ENCODE measurements around the gene TDO2.
"Not testable (repeated sequence)": the region's sequence is repeated elsewhere in the genome, so short reads cannot be mapped to it uniquely, and the experiment has no call there.

Gene TDO2

DNA sequence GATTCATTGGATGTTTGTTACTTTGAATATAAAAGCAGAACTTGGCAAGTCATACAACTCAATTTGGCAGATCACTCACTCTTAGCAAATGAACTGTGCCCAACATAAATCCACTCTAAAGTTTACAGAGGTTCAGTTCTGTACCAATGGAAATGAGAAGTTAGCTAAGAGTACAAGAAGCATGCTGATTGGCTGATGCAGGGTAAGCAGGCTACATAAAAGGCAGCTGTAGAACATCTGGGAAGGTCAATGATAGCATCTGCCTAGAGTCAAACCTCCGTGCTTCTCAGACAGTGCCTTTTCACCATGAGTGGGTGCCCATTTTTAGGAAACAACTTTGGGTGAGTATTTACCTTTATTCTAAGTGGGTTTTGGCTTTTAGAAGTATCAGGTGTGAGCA lies at the start of gene TDO2:
Gene TDO2 (plus strand): TSS at position 244 of the 400 bp plus-strand sequence. CDS start 63 bp downstream, at position 307.
- DNase-seq: no peak

DNA sequence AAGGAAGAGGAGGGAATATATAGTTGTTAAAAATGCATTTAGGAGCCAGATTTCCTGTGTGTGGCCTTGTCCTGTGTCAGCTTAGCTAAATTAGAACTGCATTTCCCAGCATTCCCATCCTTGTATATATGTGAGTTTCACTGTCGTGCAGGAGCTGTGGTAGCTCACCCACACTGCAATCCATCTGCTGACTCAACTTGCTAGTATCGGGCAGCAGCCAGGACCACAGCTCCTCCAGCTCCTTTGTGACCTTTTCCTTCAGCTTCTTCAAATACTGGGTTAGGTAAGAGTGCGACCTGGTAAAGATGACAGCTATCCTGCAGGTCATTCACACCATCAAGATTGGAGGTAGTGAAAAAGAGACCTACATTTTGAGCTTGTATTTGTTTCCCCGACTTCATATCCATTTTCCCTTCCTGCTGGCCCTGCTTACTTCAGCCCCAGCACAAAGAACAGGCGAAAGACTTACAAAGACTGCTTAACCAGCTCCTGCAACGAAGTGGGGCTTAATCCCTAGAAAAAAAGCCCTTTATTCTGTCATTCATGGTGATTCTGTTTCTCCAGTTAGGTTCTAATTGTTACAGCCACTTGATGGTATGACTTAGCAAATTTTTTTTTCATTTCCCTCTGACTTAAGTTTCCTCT lies 48.8 kb upstream of the TDO2 start:
- no peak for DNase-seq

DNA sequence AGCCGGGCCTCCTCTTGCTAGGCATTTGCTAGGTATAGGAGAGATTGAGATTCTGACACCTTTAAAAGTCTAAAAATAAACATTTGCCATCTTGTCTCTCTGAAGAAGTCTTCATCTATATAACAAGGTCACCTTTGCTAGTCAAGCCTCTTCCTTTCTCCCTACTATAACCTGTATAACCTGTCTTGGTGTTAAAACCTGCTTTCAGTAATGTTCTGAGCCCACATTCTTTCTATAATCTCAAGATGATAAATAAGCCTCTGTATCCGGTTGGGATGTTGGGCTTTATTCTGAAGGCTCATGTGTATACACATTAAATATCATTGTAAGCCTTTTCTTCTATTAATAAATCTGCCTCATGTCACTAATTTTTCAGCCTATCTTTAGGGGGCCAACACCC lies 47.6 kb upstream of the TDO2 start:
- no peak for DNase-seq

DNA sequence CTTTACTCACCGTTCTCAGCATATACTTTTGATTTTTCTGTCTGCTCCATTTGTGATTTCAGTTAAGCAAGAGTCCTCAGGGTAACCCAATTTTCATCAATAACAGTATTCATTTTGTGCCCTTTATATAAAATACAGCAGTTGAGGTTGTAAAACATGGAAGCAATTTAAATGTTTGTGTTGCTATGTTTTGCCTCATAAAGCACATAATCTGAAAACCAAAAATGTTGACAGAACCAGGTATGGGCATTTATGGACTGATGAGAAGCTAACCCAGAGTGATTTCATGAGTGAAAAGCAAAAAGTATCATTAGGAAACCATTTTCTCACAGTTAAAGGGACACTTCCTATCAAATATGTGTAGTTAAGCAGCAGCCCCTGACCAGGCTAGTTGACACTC lies 37.3 kb upstream of the TDO2 start, which contains the start of gene ASIC5:
Gene ASIC5 (minus strand): TSS at position 101 of the 400 bp plus-strand sequence. CDS start 51 bp downstream, at position 50.
- DNase-seq: no peak

DNA sequence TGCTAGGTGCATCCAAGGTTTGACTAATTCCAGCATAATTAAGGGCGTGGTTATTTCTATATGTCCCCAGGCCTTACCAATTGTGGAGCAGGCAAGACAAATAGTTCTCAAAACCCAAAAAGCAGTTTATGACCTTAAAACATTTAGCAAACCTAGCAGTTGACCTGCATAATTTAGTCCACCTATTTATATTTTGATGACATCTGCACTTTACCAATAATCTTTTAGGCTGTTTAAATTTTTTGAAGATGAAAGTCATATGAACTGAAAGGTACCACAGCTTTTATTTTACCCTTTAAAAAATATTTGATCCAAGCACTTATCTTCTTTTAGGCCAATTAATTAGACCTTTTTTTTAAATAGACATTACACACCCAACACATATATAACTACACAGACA lies 27.6 kb upstream of the TDO2 start:
- DNase-seq: no peak

DNA sequence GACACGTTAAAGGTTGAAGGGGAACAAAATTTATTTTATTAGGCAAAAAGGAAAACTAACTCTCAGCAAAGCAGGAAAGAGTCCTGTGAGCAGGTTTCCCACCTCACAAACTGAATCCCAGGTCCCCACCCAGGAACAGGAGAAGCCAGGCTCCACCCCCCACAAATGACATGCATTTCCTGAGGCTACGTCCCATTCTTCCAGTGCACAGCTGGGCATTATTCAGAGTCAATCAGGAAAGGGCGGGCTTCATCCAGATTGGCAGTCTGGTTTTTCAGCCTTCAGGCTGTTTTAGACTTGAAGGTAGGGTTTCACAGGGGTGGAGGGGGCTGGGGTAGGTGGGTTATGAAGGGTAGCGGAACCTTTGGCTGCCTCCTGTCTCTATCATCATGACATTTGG lies 25.5 kb upstream of the TDO2 start:
- DNase-seq: no peak

DNA sequence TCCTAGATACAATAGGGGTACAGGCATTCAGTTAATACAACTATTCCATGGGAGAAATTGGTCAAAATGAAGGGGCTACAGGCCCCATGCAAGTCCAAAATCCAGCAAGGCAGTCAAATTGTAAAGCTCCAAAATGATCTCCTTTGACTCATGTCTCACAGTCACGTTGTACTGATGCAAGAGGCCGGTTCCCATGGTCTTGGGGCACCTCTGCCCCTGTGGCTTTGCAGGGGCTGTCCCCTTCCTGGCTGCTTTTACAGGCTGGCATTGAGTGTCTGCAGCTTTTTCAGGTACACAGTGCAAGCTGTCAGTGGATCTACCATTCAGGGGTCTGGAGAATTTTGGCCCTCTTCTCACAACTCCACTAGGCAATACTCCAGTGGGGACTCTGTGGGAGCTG lies 24.9 kb upstream of the TDO2 start:
- DNase-seq: no peak

DNA sequence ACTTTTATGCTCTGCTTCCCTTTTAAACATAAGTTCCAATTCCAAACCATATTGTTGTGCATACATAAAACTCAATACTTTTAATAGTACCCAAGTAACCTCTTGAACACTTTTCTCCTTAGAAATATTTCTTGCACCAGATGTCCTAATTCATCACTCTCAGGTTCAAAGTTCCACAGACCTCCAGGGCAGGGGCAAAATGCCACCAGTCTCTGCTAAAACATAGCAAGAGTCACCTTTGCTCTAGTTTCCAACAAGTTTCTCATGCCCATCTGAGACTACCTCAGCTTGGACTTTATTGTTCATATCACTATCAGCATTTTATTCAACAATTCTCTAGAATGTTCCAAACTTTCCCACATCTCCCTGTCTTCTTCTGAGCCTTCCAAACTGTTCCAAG lies 23.7 kb upstream of the TDO2 start:
- DNase-seq: no peak

DNA sequence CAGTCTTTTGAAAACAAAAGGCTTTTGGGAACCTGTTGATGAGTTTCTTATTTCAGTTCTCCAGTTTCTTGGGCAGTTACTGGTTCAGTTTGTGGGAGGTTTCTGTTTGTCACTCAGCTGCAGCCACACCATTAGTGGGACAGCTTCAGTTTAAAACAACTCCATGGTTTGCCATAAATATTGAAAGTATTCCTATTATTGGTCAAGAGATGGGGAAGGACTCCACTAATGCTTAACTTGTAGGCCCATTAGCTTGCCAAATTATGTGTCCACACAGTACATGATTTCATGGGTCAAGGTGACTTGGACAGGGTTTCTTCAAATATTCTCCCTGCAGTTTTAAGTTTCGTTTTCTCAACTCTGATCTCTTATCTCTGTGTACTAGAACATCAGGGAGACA lies 21.9 kb upstream of the TDO2 start:
- DNase-seq: no peak

DNA sequence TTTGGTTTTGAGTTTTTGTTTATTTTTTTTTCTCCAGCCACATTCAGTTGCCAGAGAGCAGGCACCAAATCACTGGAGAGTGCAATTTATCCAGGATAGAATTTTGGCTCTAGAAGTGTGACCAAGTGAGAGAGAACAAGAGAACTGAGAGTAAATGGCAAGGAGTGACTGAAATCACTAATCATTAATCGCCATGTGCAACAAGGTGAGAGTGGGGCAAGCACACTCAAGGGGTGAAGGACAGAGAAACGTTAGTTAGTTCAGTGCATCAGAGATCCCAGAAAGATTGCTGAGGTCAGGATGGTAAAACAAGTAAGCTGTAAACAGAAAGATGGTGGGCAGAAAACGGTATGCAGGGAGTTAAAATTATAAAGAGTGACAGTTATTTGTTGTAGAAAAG lies 19.6 kb upstream of the TDO2 start:
- DNase-seq: no peak

DNA sequence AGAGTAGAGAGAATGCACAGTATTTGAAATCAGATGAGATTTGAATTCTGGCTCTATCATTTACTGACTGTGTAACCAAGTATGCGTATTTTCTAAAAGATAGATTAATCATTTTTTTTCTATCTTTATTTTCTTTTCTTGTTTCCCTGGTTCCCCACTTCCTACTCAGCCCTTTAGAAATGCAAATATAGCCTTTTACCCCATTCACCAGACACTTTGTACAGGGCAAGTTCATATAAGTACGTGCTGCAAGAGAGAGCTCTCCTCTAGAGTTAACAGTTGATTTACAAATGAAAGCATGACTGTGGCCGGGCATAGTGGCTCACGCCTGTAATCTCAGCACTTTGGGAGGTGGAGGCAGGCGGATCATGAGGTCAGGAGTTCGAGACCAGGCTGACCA lies 17.8 kb upstream of the TDO2 start:
- DNase-seq: no peak

DNA sequence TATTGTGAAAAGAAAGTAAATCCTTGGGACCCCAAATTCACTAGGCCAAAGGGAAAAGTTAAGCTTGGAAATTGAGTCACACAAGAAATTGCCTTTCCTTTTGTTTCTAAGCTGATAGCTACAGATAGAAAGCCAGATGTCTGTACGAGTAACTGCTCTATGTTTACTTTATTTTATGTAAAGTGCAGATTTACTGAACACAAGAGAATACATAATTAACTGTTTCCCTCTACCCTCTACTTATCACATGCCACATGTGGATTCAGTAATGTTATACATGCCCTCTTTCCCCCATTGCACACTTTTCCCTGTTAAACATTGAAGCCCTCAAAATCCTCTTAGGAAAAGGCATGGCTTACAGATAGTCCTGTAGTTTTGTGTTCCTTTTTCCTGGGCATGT lies 16.5 kb upstream of the TDO2 start:
- no peak for DNase-seq

DNA sequence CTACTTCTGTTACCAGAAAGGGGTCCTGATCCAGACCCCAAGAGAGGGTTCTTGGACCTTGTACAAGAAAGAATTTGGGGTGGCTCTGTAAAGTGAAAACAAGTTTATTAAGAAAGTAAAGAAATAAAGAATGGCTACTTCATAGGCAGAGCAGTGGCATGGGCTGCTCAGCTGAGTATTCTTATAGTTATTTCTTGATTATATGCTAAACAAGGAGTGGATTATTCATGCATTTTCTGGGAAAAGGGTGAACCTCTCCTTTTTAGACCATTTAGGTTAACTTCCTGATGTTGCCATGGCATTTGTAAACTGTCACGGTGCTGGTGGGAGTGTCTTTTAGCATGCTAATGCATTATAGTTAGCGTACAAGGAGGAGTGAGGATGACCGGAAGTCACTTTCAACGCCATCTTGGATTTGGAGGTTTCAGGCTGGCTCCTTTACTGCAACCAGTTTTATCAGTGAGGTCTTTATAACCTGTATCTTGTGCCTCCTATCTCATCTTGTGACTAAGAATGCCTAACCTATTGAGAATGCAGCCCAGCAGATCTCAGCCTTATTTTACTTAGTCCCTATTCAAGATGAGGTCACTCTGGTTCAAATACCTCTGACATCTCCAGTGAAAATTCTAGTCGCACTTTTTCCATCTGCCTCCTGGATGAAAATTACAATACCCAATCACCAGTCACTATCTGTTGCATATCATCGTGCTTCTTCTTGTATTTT lies 15.5 kb upstream of the TDO2 start:
- DNase-seq: no peak

DNA sequence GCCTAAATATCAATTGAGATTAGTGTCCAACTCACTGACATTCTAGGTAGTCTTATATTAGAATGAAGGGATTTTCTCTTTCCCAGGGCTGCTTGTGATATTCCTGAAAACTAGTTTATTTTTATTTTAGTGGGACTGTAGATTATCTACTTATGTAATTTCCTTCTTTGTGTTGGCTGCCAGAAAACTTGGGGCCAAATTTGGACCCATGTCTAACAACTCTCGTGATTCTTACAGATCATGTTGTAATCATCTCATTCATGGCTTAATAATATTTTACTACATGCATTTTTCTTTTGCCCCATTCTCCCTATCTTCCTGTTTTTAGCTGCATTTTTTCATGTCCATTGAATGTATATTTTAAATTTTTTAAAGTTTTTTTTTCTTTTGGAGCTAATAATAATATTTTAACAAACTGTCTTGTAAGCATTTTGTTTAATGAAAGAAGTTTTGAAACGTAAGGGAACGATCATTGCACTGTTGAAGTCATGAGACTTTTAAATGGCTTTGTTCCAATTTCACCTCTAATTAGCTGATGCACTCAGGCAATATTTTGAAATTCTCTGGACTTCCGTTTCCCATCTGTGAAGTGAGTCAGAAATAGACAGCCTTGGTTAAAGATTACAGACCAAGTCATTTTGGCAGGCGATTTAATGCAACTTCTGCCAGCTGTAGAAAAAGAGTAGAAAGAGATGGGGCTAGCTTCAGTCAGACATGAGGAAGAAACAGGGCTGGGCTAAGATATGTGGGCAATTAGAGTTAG lies 14.3 kb upstream of the TDO2 start:
- DNase-seq: no peak

DNA sequence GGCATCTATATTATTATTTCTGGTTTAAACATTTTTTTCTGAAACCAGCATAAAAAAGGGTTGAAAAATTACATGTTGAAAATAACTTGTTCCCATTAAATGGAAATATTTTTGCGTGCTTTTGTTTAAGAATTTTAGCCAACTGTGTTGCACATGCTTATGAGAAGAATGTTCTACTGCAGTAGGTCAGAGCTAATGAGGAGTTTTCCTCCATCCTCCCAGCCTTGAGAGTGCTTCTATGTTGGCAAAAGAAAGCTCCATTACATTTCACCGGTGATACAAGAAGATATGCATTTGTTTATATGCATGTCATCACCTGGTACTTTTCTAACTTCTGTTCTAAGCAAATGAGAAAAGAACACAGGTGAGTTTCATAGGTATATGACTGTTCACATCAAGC lies 13.6 kb upstream of the TDO2 start:
- DNase-seq: no peak

DNA sequence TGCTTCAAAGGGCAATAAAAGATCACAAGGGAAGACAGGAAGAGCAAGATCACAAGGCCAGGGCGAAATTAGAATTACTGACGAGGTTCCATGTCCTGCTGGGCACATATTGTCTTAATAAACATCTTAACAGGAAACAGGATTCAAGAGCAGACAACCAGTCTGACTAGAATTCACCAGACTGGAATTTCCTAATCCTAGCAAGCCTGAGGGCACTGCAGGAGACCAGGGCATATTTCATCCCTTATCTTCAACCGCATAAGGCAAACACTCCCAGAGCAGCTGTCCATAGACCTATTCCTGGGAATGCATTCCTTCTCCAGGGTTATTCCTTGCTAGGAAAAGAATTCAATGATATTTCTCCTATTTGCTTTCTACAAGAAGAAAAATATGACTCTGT lies 12.4 kb upstream of the TDO2 start:
- DNase-seq: no peak

DNA sequence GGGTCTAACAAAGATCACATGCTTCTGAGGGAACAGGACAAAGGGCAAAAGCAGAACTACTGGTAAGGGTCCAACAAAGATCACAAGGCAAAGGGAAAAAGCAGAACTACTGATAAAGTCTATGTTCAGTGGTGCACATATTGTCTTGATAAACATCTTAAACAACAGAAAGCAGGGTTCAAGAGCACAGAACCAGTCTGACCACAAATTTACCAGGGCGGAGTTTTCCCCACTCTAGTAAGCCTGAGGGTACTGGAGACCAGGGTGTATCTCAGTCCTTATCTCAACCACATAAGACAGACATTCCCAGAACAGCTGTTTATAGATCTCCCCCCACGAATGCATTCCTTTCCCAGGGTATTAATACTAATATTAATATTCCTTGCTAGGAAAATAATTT lies 5.1 kb upstream of the TDO2 start:
- not testable (repeated sequence) for DNase-seq

DNA sequence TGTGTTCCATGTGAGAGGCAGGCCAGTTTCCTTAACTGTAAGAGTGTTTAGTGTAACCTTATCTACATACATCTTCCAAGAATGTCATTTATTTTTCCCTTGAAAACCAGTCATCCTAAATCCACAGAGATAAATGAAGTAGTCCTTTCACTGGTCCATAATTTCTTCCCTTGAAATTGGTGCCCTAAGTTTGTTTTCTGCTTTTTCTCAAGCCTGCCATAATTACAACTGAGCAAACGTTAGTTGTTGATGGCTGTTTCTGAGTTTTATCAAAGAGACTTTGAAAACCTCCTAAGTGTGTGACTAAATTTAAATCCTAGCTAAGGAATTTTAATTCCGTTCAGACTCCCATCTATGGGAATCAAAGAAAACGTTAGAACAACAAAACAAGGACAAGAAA lies 3.6 kb upstream of the TDO2 start:
- DNase-seq: no peak

DNA sequence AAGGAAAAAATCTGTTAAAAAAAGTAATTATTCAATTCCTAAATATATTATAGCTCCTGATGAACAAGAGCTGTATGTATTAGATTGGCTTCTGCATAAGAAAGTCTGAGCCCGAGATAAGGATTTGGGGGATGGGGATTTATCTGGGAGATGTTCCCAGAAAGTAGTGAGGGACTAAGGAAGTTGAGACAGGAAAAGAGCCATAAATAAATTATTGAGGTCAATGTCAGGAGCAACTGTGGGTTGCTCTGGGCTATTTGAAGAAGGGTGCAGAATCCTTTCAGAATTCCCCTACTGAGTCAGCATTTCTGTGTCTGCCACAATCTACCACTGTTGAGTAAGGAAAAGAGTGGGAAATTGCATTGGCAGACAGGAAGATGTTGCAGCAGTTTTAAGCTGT lies 3.1 kb upstream of the TDO2 start:
- no peak for DNase-seq

DNA sequence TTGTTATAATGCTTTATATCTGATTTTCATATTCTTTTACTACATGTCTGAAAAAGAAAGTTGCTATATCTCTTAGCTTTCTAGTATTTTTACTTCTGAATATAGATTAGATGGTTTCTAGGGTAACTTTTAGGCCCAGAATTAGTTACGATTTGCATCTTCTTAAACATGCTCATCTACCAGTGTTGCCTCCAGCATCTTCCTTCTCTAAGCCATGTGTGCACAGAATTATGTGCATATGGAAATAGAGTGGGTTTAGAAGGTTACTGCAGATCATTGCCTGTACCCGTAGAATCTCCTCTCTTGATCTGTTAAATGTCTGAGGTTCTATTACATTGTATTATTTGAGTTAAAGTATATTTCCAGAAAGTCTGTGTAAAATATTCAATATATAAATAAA lies 2.5 kb upstream of the TDO2 start:
- no peak for DNase-seq

DNA sequence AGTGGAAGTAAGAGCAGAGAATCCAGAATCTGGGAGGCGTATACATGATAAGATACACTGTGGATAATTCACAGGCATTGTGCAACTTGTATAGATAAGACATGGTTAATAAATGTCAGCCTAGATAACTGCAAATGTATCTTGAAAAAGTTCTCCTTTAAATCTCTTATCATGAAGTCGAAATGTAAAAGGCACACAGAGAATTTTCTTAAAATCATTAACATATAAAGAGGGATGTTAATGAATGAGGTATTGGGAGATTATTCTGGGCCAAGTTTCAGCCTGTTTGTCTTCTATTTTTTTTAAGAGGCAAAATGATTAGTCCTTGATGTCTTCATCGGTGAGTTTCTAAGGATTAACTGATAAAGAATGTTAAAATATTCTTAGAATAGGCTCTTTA lies 835 bp downstream of the TDO2 start:
- DNase-seq: no peak

DNA sequence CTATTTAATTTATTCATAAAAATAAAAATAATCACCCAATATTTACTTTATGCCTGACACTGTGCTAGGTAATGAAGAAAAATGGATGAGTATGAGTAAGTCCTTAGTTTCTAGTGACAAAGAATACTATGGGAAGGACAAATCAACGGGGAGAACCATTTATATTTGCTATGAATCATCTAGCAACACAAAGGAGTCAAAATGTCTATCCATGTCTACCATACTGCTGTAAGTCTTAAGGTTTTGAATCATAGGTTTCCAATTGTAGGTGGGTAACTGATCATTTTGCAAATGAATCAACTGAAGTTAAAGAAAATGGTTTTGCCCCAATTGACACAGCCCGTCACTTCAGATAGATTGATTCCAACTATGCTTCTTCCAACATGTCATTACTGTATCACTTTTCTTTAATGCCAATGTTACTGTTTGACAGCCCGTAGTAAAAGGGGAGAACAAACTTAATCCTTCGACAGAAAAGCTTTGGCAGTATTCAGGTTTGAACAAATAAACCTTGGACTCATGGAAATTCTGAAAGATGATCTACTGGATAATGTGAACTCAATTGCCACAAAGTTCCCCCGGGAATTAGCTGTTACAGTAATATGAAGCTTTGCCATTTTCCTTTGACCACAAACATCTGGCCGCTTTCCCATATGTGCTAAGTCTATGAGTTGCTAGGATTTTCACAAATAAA lies 3.2 kb downstream of the TDO2 start:
- no peak for DNase-seq

DNA sequence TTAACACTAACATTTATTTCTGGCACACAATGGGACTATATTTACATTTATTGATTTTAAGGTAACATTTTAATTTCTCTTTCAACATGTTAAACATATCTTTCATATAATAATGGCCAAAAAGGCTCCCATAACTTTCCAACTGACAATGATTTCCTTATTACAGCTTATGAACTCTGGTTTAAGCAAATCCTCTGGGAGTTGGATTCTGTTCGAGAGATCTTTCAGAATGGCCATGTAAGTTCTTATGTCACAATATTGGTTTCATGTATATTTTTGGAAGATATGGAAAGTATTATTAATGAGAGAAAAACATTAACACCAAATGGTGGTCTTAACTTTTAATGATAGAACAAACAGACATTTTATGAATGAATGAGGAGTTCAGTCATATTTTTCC lies 4.1 kb downstream of the TDO2 start:
- DNase-seq: no peak
